Parathyroid adenoma (tissue), 2 donors: Measurements from ENCODE around the gene KRT33B.

Experiments
- H2AFZ ChIP-seq: fragments of 300-600 bp; sonication (generic); one replicate; pipeline ENCODE4 v1.7.0; 2017; ENCODE audit warnings: antibody characterized with exemption, mild to moderate bottlenecking
- H3K27ac ChIP-seq: fragments of 300-600 bp; sonication (generic); one replicate; pipeline ENCODE4 v1.7.0; 2017
- H3K27me3 ChIP-seq: fragments of 300-600 bp; sonication (generic); one replicate; pipeline ENCODE4 v1.7.0; 2017; ENCODE audit warnings: low read length; ENCODE audit not compliant: control insufficient read depth, insufficient read depth
- H3K36me3 ChIP-seq: fragments of 300-600 bp; sonication (generic); one replicate; pipeline ENCODE4 v1.7.0; 2017; ENCODE audit warnings: low read length; ENCODE audit not compliant: control insufficient read depth, insufficient read depth
- H3K4me1 ChIP-seq: fragments of 300-600 bp; sonication (generic); one replicate; pipeline ENCODE4 v1.7.0; 2017; ENCODE audit warnings: control low read depth
- H3K4me2 ChIP-seq: fragments of 300-600 bp; sonication (generic); one replicate; pipeline ENCODE4 v1.7.0; 2017; ENCODE audit warnings: low read length
- H3K4me3 ChIP-seq: fragments of 300-600 bp; sonication (generic); one replicate; pipeline ENCODE4 v1.7.0; 2017; ENCODE audit warnings: low read depth, low read length
- H3K79me2 ChIP-seq: fragments of 300-600 bp; sonication (generic); one replicate; pipeline ENCODE4 v1.7.0; 2017; ENCODE audit warnings: control low read depth
- H3K9ac ChIP-seq: fragments of 300-600 bp; sonication (generic); one replicate; pipeline ENCODE4 v1.7.0; 2017; ENCODE audit warnings: mild to moderate bottlenecking
- H3K9me3 ChIP-seq: fragments of 300-600 bp; sonication (generic); one replicate; pipeline ENCODE4 v1.7.0; 2017; ENCODE audit warnings: low read length; ENCODE audit not compliant: control insufficient read depth
- TF ChIP-seq, protein P1 (sequence below): fragments of 300-600 bp; sonication (generic); IDR thresholded peaks from one replicate; pipeline ENCODE4 v1.7.0; 2017; ENCODE audit warnings: antibody characterized with exemption, mild to moderate bottlenecking
- donor health status: primary hyperparathyroidism.

Gene KRT33B

DNA sequence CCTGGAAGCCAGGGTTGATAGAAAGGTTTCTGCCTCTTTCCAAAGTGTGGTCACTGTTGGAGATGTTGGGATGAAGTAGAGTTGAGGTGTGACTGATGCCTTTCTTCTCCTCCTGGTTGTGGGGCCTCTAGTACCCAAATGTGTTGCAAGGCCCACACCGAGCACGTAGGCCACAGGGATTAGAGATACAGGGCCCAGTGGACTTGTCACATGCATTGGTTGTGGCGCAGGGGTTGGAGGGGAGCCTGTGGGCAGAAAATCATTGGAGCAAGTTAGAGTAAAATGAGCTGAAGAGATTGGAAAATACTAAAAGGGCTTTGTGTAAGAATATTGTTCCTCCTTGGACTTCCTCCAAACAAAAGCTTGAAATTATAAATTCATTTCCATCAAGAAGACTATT, 23.6 kb downstream of the KRT33B start:
- Histone ChIP-seq H3K4me2 (no peak overlapping the region), H3K27me3 (no peaks in the 10 kb centered on the region), H3K36me3 (no peaks in the 10 kb centered on the region), H3K9ac (no peak overlapping the region), H2AFZ (no peak overlapping the region), H3K9me3 (no peaks in the 10 kb centered on the region), H3K27ac (no peak overlapping the region), H3K4me3 (no peak overlapping the region), H3K4me1 (no peaks in the 10 kb centered on the region), H3K79me2 (no peaks in the 10 kb centered on the region)
- TF ChIP-seq, protein P1, sequence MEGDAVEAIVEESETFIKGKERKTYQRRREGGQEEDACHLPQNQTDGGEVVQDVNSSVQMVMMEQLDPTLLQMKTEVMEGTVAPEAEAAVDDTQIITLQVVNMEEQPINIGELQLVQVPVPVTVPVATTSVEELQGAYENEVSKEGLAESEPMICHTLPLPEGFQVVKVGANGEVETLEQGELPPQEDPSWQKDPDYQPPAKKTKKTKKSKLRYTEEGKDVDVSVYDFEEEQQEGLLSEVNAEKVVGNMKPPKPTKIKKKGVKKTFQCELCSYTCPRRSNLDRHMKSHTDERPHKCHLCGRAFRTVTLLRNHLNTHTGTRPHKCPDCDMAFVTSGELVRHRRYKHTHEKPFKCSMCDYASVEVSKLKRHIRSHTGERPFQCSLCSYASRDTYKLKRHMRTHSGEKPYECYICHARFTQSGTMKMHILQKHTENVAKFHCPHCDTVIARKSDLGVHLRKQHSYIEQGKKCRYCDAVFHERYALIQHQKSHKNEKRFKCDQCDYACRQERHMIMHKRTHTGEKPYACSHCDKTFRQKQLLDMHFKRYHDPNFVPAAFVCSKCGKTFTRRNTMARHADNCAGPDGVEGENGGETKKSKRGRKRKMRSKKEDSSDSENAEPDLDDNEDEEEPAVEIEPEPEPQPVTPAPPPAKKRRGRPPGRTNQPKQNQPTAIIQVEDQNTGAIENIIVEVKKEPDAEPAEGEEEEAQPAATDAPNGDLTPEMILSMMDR = no peak

DNA sequence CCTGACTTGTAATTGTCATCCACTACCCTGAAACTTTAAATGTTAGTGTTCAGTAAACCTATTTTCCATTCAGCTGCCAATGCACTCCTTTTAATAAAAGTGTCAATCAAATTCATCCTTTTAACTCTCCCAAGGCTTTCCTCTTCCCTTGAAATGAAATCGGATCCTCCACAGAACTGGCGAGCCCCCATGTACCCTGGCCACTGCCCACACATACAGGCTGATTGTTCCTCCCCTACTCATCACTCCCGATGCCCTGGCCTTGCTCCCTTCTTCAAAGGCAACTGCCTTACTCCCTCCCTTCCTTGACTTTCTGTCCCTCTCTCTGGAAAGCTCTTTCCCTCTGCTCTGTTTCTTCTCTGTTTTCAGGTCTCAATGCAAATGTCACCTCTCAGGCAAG, 26.6 kb downstream of the KRT33B start:
- no peaks in the 10 kb centered on the region for H3K27me3 ChIP-seq
- TF ChIP-seq, protein P1 = no peak
- no peaks in the 10 kb centered on the region for H3K9me3 ChIP-seq
- no peak overlapping the region for H2AFZ ChIP-seq
- peaks cover 3% of the 10 kb centered on the region for H3K4me1 ChIP-seq
- no peak overlapping the region for H3K27ac ChIP-seq
- H3K36me3 ChIP-seq = no peaks in the 10 kb centered on the region
- no peaks in the 10 kb centered on the region for H3K79me2 ChIP-seq
- H3K4me2 ChIP-seq = no peak overlapping the region
- no peak overlapping the region for H3K9ac ChIP-seq
- no peak overlapping the region for H3K4me3 ChIP-seq

DNA sequence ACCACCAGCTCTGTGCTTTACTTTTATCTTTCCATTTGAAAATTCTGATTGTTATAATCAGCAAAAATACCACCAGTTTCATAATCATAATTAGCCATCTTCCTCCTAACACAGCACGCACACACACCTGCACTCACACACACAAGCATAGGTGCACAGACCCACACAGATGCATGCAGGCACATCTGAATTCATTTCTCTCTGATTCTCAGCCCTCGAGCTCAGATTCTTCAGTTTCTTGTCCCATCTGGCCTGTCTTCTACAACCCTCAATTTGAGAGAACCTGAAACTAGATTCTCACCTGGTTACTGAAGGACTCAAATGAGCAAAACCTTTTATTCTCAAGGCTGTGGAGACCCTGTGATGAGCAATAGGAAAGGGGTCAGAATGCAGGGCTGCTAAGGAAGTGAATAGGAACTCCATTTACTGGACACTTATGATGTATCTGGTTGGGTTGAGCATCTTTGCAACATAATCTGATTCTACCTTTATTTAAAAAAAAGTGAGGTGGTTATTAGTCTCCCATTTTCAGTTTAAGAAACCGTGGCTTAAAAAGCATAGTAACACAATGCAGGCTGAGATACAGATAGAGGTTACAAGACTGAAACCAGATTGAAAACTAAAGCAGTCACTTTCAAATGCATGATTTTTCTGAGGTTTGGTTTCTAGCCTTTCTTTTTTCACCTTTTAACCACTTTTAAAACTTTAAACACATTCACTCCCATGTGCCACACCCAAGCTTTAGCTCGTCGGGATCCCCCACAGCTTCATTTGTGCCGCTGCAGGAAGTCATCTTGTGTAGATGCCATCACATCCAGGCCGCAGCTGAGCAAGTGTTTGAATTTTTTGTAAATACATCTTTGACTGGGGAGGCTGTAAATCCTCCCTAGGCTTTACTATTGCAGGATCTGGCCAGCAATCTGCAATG, 28.4 kb downstream of the KRT33B start:
- no peaks in the 10 kb centered on the region for H3K9me3 ChIP-seq
- no peak overlapping the region for H3K9ac ChIP-seq
- TF ChIP-seq, protein P1 = no peak
- peaks cover 3% of the 10 kb centered on the region for H3K4me1 ChIP-seq
- H2AFZ ChIP-seq = no peak overlapping the region
- no peak overlapping the region for H3K27ac ChIP-seq
- no peaks in the 10 kb centered on the region for H3K79me2 ChIP-seq
- no peaks in the 10 kb centered on the region for H3K36me3 ChIP-seq
- no peaks in the 10 kb centered on the region for H3K27me3 ChIP-seq
- H3K4me2 ChIP-seq = no peak overlapping the region
- no peak overlapping the region for H3K4me3 ChIP-seq

GRCh38 chr17:41340494-41340893, 29.1 kb downstream of the KRT33B start:
- Histone ChIP-seq H3K79me2 (no peaks in the 10 kb centered on the region), H3K27me3 (no peaks in the 10 kb centered on the region), H3K9ac (no peak overlapping the region), H3K4me3 (no peak overlapping the region), H3K4me1 (peaks cover 3% of the 10 kb centered on the region), H3K4me2 (no peak overlapping the region), H3K27ac (no peak overlapping the region), H2AFZ (no peak overlapping the region), H3K36me3 (no peaks in the 10 kb centered on the region), H3K9me3 (no peaks in the 10 kb centered on the region)
- TF ChIP-seq, protein P1 = no peak
